Common myeloid progenitor, CD34-positive (primary cell): ENCODE data around the gene PTPRN2.

Experiments used
- CTCF ChIA-PET: fragments of 350-600 bp; sonication (Branson Sonifier 250); formaldehyde crosslinking; loops from one replicate; lab custom pipeline; 2021; ENCODE audit warnings: antibody characterized with exemption; lab: Charles Lee
- POLR2A ChIA-PET: fragments of 350-600 bp; sonication (Branson Sonifier 250); formaldehyde crosslinking; loops from one replicate; lab custom pipeline; 2021; ENCODE audit warnings: antibody characterized with exemption; lab: Charles Lee
- DNase-seq, 3 donors: peaks; one replicate each; pipeline versions ENCODE4 v3.0.0 to v3.0.0-alpha.2; 2013
- H3K27ac ChIP-seq, 2 experiments: 1 replicate in 1 of 2; 2 replicates in 1 of 2; pipeline ENCODE4 v1.7.0; 2013; ENCODE audit warnings: inconsistent platforms in 2 of 2, low read length in 2 of 2, mild to moderate bottlenecking in 2 of 2, low read depth in 1 of 2, moderate library complexity in 1 of 2; ENCODE audit not compliant: severe bottlenecking in 2 of 2, insufficient read depth in 1 of 2, poor library complexity in 1 of 2
- H3K27me3 ChIP-seq, 5 experiments: replicated peaks in 2 of 5; 1 replicate in 3 of 5; 2 replicates in 2 of 5; pipeline versions ENCODE4 v1.6.1 to v1.7.0; 2013; ENCODE audit warnings: low read length in 4 of 5, mild to moderate bottlenecking in 2 of 5, moderate library complexity in 2 of 5, inconsistent platforms in 1 of 5; ENCODE audit not compliant: insufficient read depth in 5 of 5, control insufficient read depth in 4 of 5
- H3K36me3 ChIP-seq, 4 experiments: 1 replicate in 2 of 4; 2 replicates in 2 of 4; pipeline versions ENCODE4 v1.6.1 to v1.7.0; 2013; ENCODE audit warnings: low read length in 3 of 4, control low read depth in 1 of 4, mild to moderate bottlenecking in 1 of 4; ENCODE audit not compliant: control insufficient read depth in 4 of 4, insufficient read depth in 4 of 4
- H3K4me1 ChIP-seq, 4 experiments: 1 replicate in 3 of 4; 2 replicates in 1 of 4; pipeline versions ENCODE4 v1.6.1 to v1.7.1; 2013; ENCODE audit warnings: low read length in 3 of 4, mild to moderate bottlenecking in 3 of 4, control low read depth in 1 of 4, inconsistent platforms in 1 of 4, moderate library complexity in 1 of 4; ENCODE audit not compliant: control insufficient read depth in 4 of 4, insufficient read depth in 4 of 4; ENCODE audit errors: control extremely low read depth in 1 of 4
- H3K4me3 ChIP-seq, 7 experiments: 1 replicate in 4 of 7; 2 replicates in 3 of 7; pipeline versions ENCODE4 v1.5.1 to v1.7.0; 2013; ENCODE audit warnings: mild to moderate bottlenecking in 7 of 7, low read length in 6 of 7, moderate library complexity in 6 of 7, inconsistent platforms in 2 of 7, low read depth in 2 of 7, control low read depth in 1 of 7; ENCODE audit not compliant: insufficient read depth in 4 of 7, control insufficient read depth in 1 of 7; ENCODE audit errors: extremely low read depth in 1 of 7
- H3K9me3 ChIP-seq, 5 experiments: 1 replicate in 4 of 5; 2 replicates in 1 of 5; pipeline versions ENCODE4 v1.6.1 to v1.7.1; 2013; ENCODE audit warnings: low read length in 4 of 5, mild to moderate bottlenecking in 2 of 5, inconsistent platforms in 1 of 5, low read depth in 1 of 5, moderate library complexity in 1 of 5; ENCODE audit not compliant: control insufficient read depth in 4 of 5, insufficient read depth in 2 of 5; ENCODE audit errors: control extremely low read depth in 1 of 5
- WGBS: methylation state at CpG from one replicate; pipeline ENCODE4 v1.1.5; 2013; ENCODE audit not compliant: insufficient coverage; 5-methylcytosine and 5-hydroxymethylcytosine counted together

The PTPRN2 gene

DNA sequence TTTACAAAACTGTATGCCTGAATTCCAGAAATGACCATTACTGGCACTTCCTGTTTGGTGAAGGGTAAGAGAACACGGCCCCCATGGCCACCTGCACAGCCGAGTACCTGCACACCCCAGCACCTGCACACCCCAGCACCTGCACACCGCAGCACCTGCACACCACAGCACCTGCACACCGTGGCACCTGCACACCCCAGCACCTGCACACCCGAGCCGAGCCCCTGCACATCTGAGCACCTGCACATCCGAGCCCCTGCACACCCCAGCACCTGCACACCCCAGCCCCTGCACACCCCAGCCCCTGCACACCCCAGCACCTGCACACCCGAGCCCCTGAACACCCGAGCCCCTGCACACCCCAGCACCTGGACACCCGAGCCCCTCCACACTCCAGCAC, 1007.3 kb downstream of the PTPRN2 start:
- no peak overlapping the region for H3K4me3 ChIP-seq
- H3K4me1 ChIP-seq = peaks cover 0 to 8% (median 2%) of the 10 kb centered on the region in 4 experiments
- ChIA-PET POLR2A (no interaction called here), CTCF (no interaction called here)
- peaks cover 0 to 4% (median 0%) of the 10 kb centered on the region in 5 experiments for H3K9me3 ChIP-seq
- WGBS = 92% methylated on average over 4 of the region's 10 CpGs
- no peaks in the 10 kb centered on the region for H3K36me3 ChIP-seq
- H3K27ac ChIP-seq = no peak overlapping the region
- DNase-seq = no peak
- H3K27me3 ChIP-seq = peaks cover 2 to 71% (median 17%) of the 10 kb centered on the region in 5 experiments

GRCh38 chr7:157579425-157579824, 1008.2 kb downstream of the PTPRN2 start:
- peaks cover 2 to 71% (median 14%) of the 10 kb centered on the region in 5 experiments for H3K27me3 ChIP-seq
- H3K9me3 ChIP-seq = no peaks in the 10 kb centered on the region
- H3K4me3 ChIP-seq = no peak overlapping the region
- POLR2A ChIA-PET = no interaction called here
- H3K4me1 ChIP-seq = peaks cover 0 to 7% (median 2%) of the 10 kb centered on the region in 4 experiments
- no peaks in the 10 kb centered on the region for H3K36me3 ChIP-seq
- DNase-seq = no peak
- H3K27ac ChIP-seq = no peak overlapping the region
- WGBS = 87% methylated on average over 5 of the region's 16 CpGs
- CTCF ChIA-PET = no interaction called here

- no peak overlapping the region for H3K27ac ChIP-seq
- 96% methylated on average over 30 of the region's 31 CpGs for WGBS
Measured at GRCh38 chr7:157577796-157578339, 1009.8 kb downstream of the PTPRN2 start.

GRCh38 chr7:157577061-157577460, 1010.6 kb downstream of the PTPRN2 start:
- POLR2A ChIA-PET = no interaction called here
- no peaks in the 10 kb centered on the region for H3K9me3 ChIP-seq
- peak overlapping the region in 1 of 7 experiments; percentile 20 for H3K4me3 ChIP-seq
- H3K36me3 ChIP-seq = no peaks in the 10 kb centered on the region
- WGBS = 82% methylated on average over 13 of the region's 14 CpGs
- H3K4me1 ChIP-seq = peaks cover 0 to 7% (median 2%) of the 10 kb centered on the region in 4 experiments
- CTCF ChIA-PET = no interaction called here
- no peak overlapping the region for H3K27ac ChIP-seq
- H3K27me3 ChIP-seq = peaks cover 2 to 64% (median 12%) of the 10 kb centered on the region in 5 experiments
- DNase-seq = peak in 1 of 3 donors; percentile 49

More at GRCh38 chr7:157577796-157578339, 1009.8 kb downstream of the PTPRN2 start:
- H3K4me3 ChIP-seq = no peak overlapping the region
- H3K36me3 ChIP-seq = no peaks in the 10 kb centered on the region
- no peak for DNase-seq
- no peaks in the 10 kb centered on the region for H3K9me3 ChIP-seq
- H3K27me3 ChIP-seq = peaks cover 2 to 68% (median 10%) of the 10 kb centered on the region in 5 experiments
- POLR2A ChIA-PET = no interaction called here
- peaks cover 0 to 7% (median 2%) of the 10 kb centered on the region in 4 experiments for H3K4me1 ChIP-seq
- CTCF ChIA-PET = no interaction called here

GRCh38 chr7:157576415-157576814, 1011.2 kb downstream of the PTPRN2 start:
- WGBS = 31% methylated on average over 21 of the region's 36 CpGs
- Histone ChIP-seq H3K36me3 (no peaks in the 10 kb centered on the region), H3K4me3 (peak overlapping the region in 4 of 7 experiments; percentile 8 to 59 (median 41)), H3K27ac (no peak overlapping the region), H3K4me1 (peaks cover 0 to 7% (median 2%) of the 10 kb centered on the region in 4 experiments), H3K9me3 (no peaks in the 10 kb centered on the region), H3K27me3 (peaks cover 2 to 59% (median 12%) of the 10 kb centered on the region in 5 experiments)
- ChIA-PET CTCF (interaction anchor here (1.0 kb wide), 1 partner anchor 111 kb away, joined by 3 read pairs; no protein-coding TSS in a partner anchor), POLR2A (no interaction called here)
- peak; percentile 45 to 56 (median 52) for DNase-seq

- ChIA-PET POLR2A (no interaction called here), CTCF (interaction anchor here (1.0 to 1.3 kb wide), 2 partner anchors 13 to 111 kb away, joined by 3 read pairs; no protein-coding TSS in a partner anchor)
- H3K4me3 ChIP-seq = no peak overlapping the region
- H3K27me3 ChIP-seq = peaks cover 2 to 55% (median 12%) of the 10 kb centered on the region in 5 experiments
- H3K4me1 ChIP-seq = peaks cover 0 to 7% (median 2%) of the 10 kb centered on the region in 4 experiments
- H3K27ac ChIP-seq = no peak overlapping the region
- 89% methylated on average over 4 of the region's 5 CpGs for WGBS
- H3K36me3 ChIP-seq = no peaks in the 10 kb centered on the region
- no peak for DNase-seq
- H3K9me3 ChIP-seq = no peaks in the 10 kb centered on the region
Measured at GRCh38 chr7:157575777-157576176, 1011.8 kb downstream of the PTPRN2 start.

GRCh38 chr7:157574914-157575586, 1012.6 kb downstream of the PTPRN2 start:
- 95% methylated on average over 12 of the region's 15 CpGs for WGBS
- H3K4me3 ChIP-seq = no peak overlapping the region
- H3K27me3 ChIP-seq = peaks cover 2 to 57% (median 12%) of the 10 kb centered on the region in 5 experiments
- H3K4me1 ChIP-seq = peaks cover 0 to 7% (median 2%) of the 10 kb centered on the region in 4 experiments
- H3K27ac ChIP-seq = no peak overlapping the region
- POLR2A ChIA-PET = no interaction called here
- H3K9me3 ChIP-seq = no peaks in the 10 kb centered on the region
- no peak for DNase-seq
- no peaks in the 10 kb centered on the region for H3K36me3 ChIP-seq
- CTCF ChIA-PET = interaction anchor here (1.0 to 1.3 kb wide), 2 partner anchors 14 to 112 kb away, joined by 3 read pairs; no protein-coding TSS in a partner anchor
